Activated T-cell treated with anti-CD3 and anti-CD28 coated beads, Interleukin-2, amount 50 U/mL, for 4 hours (primary cell): ENCODE measurements around the gene PTPRU. TPM values are rescaled to one million over a fixed set of nuclear protein-coding genes. Genes with fewer than 3 reads are reported as not detected.

Source experiments
- ATAC-seq, 2 donors: fragments of 200-7000 bp; cut with Tn5 transposase; one replicate each; pipeline ENCODE4 v1.10.0; 2021
- DNase-seq: peaks from one replicate; pipeline ENCODE4 v3.0.0-alpha.2; 2020
- H3K27me3 Mint-ChIP-seq: one replicate; pipeline ENCODE4 v1.8.0; 2021; ENCODE audit warnings: low read depth, mixed read lengths
- H3K36me3 Mint-ChIP-seq: one replicate; pipeline ENCODE4 v1.8.0; 2022; ENCODE audit warnings: mixed read lengths; ENCODE audit not compliant: insufficient read depth
- H3K4me1 Mint-ChIP-seq: one replicate; pipeline ENCODE4 v1.8.0; 2021; ENCODE audit warnings: low read depth, mixed read lengths
- H3K4me3 Mint-ChIP-seq: one replicate; pipeline ENCODE4 v1.8.0; 2021; ENCODE audit warnings: mild to moderate bottlenecking, moderate library complexity, mixed read lengths
- H3K9me3 Mint-ChIP-seq: one replicate; pipeline ENCODE4 v1.8.0; 2021; ENCODE audit warnings: mixed read lengths
- total RNA-seq, 3 donors: library from RNA; stranded (reverse); gene quantifications; one replicate each; pipeline ENCODE4 v1.2.1, GENCODE V29; 2021

Gene PTPRU
- total RNA-seq, 3 donors from 2014 or later, result 0.19 to 0.78 (median 0.32) TPM

DNA sequence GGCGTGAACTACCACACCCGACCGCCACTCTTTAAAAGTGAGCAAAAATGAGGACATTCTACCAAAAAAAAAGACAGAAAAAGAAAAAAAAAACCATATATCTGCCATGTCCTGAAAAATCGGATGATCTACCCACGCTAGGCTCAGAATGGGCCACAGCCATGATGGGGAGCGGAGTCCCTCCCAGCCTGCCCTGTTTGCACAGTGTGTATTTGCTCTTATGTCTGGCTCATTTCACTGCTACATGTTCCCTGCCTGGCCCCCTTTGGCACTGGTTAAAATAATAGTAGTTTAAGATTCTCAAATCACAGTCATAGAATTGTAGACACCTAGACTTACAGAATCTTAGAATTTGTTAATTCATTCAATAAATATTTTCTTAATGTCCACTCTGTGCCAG, 121.9 kb downstream of the PTPRU start:
- Mint-ChIP-seq H3K4me1 (no peaks in the 10 kb centered on the region), H3K27me3 (peaks cover 20% of the 10 kb centered on the region), H3K4me3 (no peak overlapping the region), H3K36me3 (no peaks in the 10 kb centered on the region), H3K9me3 (no peaks in the 10 kb centered on the region)
- ATAC-seq (no peak), DNase-seq (no peak)

DNA sequence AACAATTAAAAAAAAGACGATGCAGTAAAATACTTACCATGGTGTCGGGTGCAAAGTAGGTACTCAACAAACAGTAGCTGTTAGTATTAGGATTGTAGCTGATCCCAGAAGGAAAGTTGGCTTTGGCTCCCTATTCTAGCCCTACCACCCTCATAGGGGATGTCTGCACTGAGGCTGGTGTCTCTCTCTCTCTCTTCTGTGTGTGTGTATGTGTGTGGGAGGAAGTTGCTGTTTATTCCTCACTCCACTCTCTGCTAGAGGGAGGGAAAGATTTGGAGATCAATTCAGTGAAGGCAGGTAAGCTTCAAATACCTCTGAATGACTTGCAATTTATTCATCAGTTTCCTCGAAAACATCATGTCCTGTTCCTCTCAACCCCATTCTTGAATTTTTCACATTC, 124.4 kb downstream of the PTPRU start:
- H3K36me3 Mint-ChIP-seq, result no peaks in the 10 kb centered on the region
- no peak for ATAC-seq
- no peaks in the 10 kb centered on the region for H3K4me1 Mint-ChIP-seq
- no peak for DNase-seq
- no peak overlapping the region for H3K4me3 Mint-ChIP-seq
- peaks cover 22% of the 10 kb centered on the region for H3K27me3 Mint-ChIP-seq
- H3K9me3 Mint-ChIP-seq, result no peaks in the 10 kb centered on the region

- Mint-ChIP-seq H3K36me3 (no peaks in the 10 kb centered on the region), H3K9me3 (no peaks in the 10 kb centered on the region), H3K4me3 (no peak overlapping the region), H3K4me1 (no peaks in the 10 kb centered on the region), H3K27me3 (peaks cover 18% of the 10 kb centered on the region)
- no peak for DNase-seq
- no peak for ATAC-seq
These were observed 125.4 kb downstream of the PTPRU start for GRCh38 chr1:29361686-29362085.

GRCh38 chr1:29362116-29362515, 125.8 kb downstream of the PTPRU start:
- Mint-ChIP-seq H3K4me3 (no peak overlapping the region), H3K27me3 (peaks cover 18% of the 10 kb centered on the region), H3K9me3 (no peaks in the 10 kb centered on the region), H3K4me1 (no peaks in the 10 kb centered on the region), H3K36me3 (no peaks in the 10 kb centered on the region)
- no peak for DNase-seq
- no peak for ATAC-seq

GRCh38 chr1:29362764-29363163, 126.4 kb downstream of the PTPRU start:
- Mint-ChIP-seq H3K36me3 (no peaks in the 10 kb centered on the region), H3K27me3 (peaks cover 18% of the 10 kb centered on the region), H3K4me3 (no peak overlapping the region), H3K9me3 (no peaks in the 10 kb centered on the region), H3K4me1 (no peaks in the 10 kb centered on the region)
- ATAC-seq, result no peak
- no peak for DNase-seq

DNA sequence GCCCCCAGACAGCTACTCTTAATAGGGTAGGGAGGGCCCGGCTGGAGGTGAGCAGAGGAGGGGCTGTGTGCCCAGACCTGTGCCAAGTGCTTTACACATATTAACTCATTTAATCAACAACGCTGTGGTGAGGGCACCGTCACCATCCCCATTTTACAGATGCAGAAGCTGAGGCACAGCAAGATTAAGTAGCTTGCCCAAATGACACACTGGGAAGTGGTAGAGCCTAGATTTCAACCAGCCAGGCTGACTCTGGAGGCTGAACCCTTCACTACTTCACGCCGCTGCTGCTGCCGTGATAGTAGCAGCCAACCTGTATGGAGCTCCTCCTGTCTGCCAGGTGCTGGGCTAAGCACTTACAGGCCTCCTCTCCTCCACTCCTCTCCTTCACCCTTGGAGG, 127.2 kb downstream of the PTPRU start:
- DNase-seq (no peak), ATAC-seq (no peak)
- Mint-ChIP-seq H3K9me3 (no peaks in the 10 kb centered on the region), H3K4me3 (no peak overlapping the region), H3K4me1 (no peaks in the 10 kb centered on the region), H3K36me3 (no peaks in the 10 kb centered on the region), H3K27me3 (peaks cover 23% of the 10 kb centered on the region)

DNA sequence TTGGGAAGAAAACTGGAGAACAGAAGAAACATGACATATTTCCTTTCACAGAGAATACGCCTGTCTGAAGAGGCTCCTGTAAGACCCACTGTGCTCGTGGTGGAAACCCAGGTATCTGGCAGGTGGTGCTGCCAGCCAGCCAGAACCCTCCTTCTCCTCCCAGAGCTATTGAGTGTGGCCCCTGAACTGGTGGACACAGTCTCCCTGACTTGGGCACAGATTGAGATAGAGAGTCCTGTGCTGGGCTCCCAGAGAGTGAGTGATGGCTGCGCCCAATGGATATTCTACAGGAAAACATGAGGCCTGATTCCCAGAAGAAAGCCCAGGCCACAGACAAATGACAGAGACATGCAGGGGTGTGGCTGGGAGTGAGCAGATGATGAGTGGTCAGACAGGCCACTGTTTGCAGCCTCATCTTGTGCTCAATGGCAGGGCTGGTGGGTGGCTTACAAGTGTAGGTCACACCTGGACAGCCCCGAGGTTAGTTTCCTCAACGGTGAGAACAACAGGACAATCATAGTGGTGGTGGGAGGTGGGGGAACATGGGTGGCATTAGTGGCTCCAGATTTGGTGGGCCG, 127.9 kb downstream of the PTPRU start:
- Mint-ChIP-seq H3K9me3 (no peaks in the 10 kb centered on the region), H3K36me3 (no peaks in the 10 kb centered on the region), H3K4me3 (no peak overlapping the region), H3K4me1 (no peaks in the 10 kb centered on the region), H3K27me3 (peaks cover 28% of the 10 kb centered on the region)
- ATAC-seq (no peak), DNase-seq (no peak)

DNA sequence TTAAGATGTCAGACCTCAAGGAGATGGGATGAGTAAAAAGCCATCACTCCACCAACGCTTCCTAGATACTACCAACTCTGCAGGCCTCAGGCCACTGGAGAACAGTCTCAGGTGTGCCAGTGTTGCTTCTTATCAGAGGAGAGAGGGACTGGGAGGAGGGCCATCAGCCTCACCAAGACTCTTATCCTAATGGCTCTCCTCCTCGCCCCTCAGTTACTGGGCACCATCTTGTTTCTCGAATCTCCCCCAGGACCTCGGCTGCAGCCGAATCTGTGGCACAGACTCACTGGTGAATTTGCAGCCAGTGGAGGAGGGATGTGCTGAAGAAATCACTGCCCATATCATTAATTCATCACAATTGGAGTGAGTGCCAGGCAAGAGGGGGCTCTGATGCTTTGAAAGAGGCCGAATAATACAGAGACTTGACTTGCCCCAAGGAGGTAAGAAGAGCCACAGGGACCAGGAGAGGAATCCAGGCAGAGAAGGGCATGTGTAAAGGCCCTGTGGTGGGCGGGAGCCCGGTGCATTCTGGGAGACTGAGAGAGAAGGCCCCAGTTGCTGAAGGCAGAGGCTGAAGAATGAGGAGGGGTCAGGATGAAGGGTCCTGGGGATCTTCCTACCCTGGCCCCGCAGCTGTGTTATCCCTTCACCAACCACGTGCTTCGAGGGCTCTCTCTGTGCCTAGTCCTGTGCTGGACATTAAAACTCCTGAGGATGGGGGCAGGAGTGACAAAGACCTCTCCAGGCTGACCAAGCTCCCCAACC, 129.8 kb downstream of the PTPRU start:
- no peak overlapping the region for H3K4me3 Mint-ChIP-seq
- no peaks in the 10 kb centered on the region for H3K36me3 Mint-ChIP-seq
- H3K9me3 Mint-ChIP-seq, result no peaks in the 10 kb centered on the region
- ATAC-seq, result no peak
- DNase-seq, result no peak
- no peaks in the 10 kb centered on the region for H3K4me1 Mint-ChIP-seq
- peaks cover 33% of the 10 kb centered on the region for H3K27me3 Mint-ChIP-seq

- ATAC-seq, result no peak
- no peaks in the 10 kb centered on the region for H3K36me3 Mint-ChIP-seq
- peaks cover 34% of the 10 kb centered on the region for H3K27me3 Mint-ChIP-seq
- no peak overlapping the region for H3K4me3 Mint-ChIP-seq
- H3K9me3 Mint-ChIP-seq, result no peaks in the 10 kb centered on the region
- no peaks in the 10 kb centered on the region for H3K4me1 Mint-ChIP-seq
- DNase-seq, result no peak
These were observed 132.9 kb downstream of the PTPRU start for GRCh38 chr1:29368936-29369932.

DNA sequence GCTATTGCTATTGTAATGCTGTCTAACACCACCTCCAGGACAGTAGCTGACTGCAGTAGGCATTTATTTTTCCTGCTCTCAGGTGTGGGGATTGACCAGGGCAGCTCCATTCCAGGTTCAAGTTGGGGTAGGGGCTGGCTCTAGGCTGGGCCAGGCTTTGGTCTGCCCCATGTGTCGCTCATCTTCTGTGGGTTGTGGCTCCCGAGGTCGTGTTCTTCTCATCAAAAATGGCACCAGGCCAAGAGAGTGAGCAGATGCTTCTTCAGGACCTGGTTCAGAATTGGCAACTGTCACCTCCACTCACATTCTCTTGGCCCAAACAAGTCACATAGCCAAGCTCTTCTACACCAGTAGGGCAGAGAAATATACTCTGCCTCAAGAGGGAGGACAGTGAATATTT, 133.7 kb downstream of the PTPRU start:
- no peak for DNase-seq
- H3K9me3 Mint-ChIP-seq, result no peaks in the 10 kb centered on the region

DNA sequence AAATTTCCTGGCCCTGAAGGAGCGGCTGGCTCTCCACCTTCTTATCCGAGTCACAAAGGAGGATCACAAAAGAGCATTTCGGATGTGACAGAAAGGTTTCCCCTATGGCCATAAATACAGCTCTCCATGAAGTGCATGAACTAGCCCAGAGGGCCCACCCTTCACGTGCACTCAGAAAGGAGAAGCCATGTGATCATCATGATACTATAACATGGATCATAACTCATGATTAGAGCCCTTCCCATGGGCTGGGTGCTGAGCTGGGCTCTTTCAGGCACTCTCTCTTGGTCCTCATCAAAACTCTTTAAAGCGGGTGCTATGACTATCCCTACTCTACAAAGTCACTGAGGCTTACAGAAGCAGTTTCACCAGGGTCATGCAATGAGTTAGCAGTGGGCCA, 135.0 kb downstream of the PTPRU start:
- no peaks in the 10 kb centered on the region for H3K36me3 Mint-ChIP-seq
- ATAC-seq (no peak), DNase-seq (no peak)
- H3K9me3 Mint-ChIP-seq, result no peaks in the 10 kb centered on the region
- no peak overlapping the region for H3K4me3 Mint-ChIP-seq
- no peaks in the 10 kb centered on the region for H3K4me1 Mint-ChIP-seq
- peaks cover 42% of the 10 kb centered on the region for H3K27me3 Mint-ChIP-seq

More for the DNA sequence above, 133.7 kb downstream of the PTPRU start:
- Mint-ChIP-seq H3K4me1 (no peaks in the 10 kb centered on the region), H3K4me3 (no peak overlapping the region), H3K36me3 (no peaks in the 10 kb centered on the region), H3K27me3 (peaks cover 35% of the 10 kb centered on the region)
- no peak for ATAC-seq

- H3K36me3 Mint-ChIP-seq, result no peaks in the 10 kb centered on the region
- ATAC-seq, result no peak
- H3K9me3 Mint-ChIP-seq, result no peaks in the 10 kb centered on the region
- no peak overlapping the region for H3K4me3 Mint-ChIP-seq
- H3K27me3 Mint-ChIP-seq, result peaks cover 47% of the 10 kb centered on the region
- no peak for DNase-seq
- H3K4me1 Mint-ChIP-seq, result no peaks in the 10 kb centered on the region
These were observed 135.8 kb downstream of the PTPRU start for GRCh38 chr1:29372108-29372507.
